ENCODE results near the gene TMEM43.
"Not testable (repeated sequence)": the region's sequence is repeated elsewhere in the genome, so short reads cannot be mapped to it uniquely, and the experiment has no call there.

Gene TMEM43, protein sequence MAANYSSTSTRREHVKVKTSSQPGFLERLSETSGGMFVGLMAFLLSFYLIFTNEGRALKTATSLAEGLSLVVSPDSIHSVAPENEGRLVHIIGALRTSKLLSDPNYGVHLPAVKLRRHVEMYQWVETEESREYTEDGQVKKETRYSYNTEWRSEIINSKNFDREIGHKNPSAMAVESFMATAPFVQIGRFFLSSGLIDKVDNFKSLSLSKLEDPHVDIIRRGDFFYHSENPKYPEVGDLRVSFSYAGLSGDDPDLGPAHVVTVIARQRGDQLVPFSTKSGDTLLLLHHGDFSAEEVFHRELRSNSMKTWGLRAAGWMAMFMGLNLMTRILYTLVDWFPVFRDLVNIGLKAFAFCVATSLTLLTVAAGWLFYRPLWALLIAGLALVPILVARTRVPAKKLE

GRCh38 chr3:14124615-14125192 is at the start of gene TMEM43, which contains the start of gene CHCHD4:
Gene TMEM43, plus strand, starts transcription at chr3:14125052. Its CDS starts 142 bp downstream, at chr3:14125194.
Gene CHCHD4, minus strand, starts transcription at chr3:14124870. Its CDS starts 194 bp downstream, at chr3:14124676.
- peak within 1 kb of the TSS; percentile 92 to 94 for H3K4me3 Mint-ChIP-seq
- H3K36me3 Mint-ChIP-seq, result peaks cover 42 to 51% of the 10 kb centered on the region in 2 donors
- peaks cover 0 to 3% of the 10 kb centered on the region in 2 donors for H3K9me3 Mint-ChIP-seq
- peaks cover 34 to 62% of the 10 kb centered on the region in 2 donors for H3K4me1 Mint-ChIP-seq
- peak; percentile 92 for ATAC-seq (replicated peaks)
- H3K27ac Mint-ChIP-seq, result peak within 1 kb of the TSS; percentile 96
- no peaks in the 10 kb centered on the region for H3K27me3 Mint-ChIP-seq
- DNase-seq, result peak; percentile 98

- DNase-seq; H3K27ac Mint-ChIP-seq; H3K4me1 Mint-ChIP-seq; H3K4me3 Mint-ChIP-seq; H3K36me3 Mint-ChIP-seq; ATAC-seq (replicated peaks): not testable (repeated sequence)
- Mint-ChIP-seq H3K27me3 (peaks cover 10 to 17% of the 10 kb centered on the region in 2 donors), H3K9me3 (peaks cover 0 to 16% of the 10 kb centered on the region in 2 donors)
These were observed 49.6 kb upstream of the TMEM43 start for GRCh38 chr3:14075233-14075632.

DNA sequence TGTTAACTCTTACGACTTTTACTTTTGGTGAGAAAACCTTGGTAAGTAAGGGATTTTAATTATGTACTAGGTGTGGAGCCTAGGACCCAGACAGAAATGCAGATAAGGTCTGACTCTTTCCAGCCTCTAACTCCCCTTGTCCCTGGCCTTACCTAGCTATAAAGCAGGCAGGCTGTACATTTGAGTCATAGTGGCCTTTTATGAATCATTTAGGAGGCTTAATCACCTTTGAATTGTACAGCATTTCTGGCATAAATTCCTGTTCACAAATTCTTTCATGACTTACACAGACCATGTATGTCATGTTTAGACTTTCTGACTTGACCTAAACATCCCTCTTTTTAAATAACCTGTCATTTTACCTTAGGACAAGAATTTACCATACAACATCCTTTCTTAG is 47.5 kb upstream of the TMEM43 start:
- H3K27me3 Mint-ChIP-seq, result peaks cover 12 to 14% of the 10 kb centered on the region in 2 donors

GRCh38 chr3:14082108-14082657 is 42.7 kb upstream of the TMEM43 start:
- H3K27me3 Mint-ChIP-seq, result peaks cover 13 to 20% of the 10 kb centered on the region in 2 donors
- peaks cover 5 to 10% of the 10 kb centered on the region in 2 donors for H3K9me3 Mint-ChIP-seq
- no peak overlapping the region for H3K27ac Mint-ChIP-seq
- no peak for ATAC-seq (replicated peaks)
- H3K4me3 Mint-ChIP-seq, result no peak overlapping the region
- no peak for DNase-seq
- no peaks in the 10 kb centered on the region for H3K36me3 Mint-ChIP-seq
- peaks cover 0 to 3% of the 10 kb centered on the region in 2 donors for H3K4me1 Mint-ChIP-seq

More for the DNA sequence above, 47.5 kb upstream of the TMEM43 start:
- Mint-ChIP-seq H3K4me1 (peaks cover 0 to 2% of the 10 kb centered on the region in 2 donors), H3K27ac (no peak overlapping the region), H3K9me3 (peaks cover 0 to 13% of the 10 kb centered on the region in 2 donors), H3K36me3 (no peaks in the 10 kb centered on the region), H3K4me3 (no peak overlapping the region)
- ATAC-seq (replicated peaks) (no peak), DNase-seq (no peak)

DNA sequence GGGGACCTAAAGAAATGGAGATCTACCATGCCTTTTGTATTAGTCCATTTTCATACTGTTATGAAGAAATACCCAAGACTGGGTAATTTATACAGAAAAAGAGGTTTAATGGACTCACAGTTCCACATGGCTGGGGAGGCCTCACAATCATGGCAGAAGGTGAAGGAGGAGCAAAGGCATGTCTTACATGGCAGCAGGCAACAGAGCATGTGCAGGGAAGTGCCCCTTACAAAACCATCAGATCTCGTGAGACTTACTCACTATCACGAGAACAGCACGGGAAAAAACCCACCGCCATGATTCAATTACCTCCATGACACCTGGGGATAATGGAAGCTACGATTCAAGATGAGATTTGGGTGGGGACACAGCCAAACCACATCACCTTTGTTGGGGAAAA is 37.4 kb upstream of the TMEM43 start:
- not testable (repeated sequence) for H3K4me1 Mint-ChIP-seq; H3K27ac Mint-ChIP-seq; H3K4me3 Mint-ChIP-seq; H3K36me3 Mint-ChIP-seq; ATAC-seq (replicated peaks); DNase-seq
- Mint-ChIP-seq H3K9me3 (peaks cover 9 to 13% of the 10 kb centered on the region in 2 donors), H3K27me3 (peaks cover 28 to 32% of the 10 kb centered on the region in 2 donors)

GRCh38 chr3:14091959-14092358 is 32.9 kb upstream of the TMEM43 start:
- not testable (repeated sequence) for H3K36me3 Mint-ChIP-seq; H3K27ac Mint-ChIP-seq; ATAC-seq (replicated peaks); H3K4me1 Mint-ChIP-seq; DNase-seq; H3K9me3 Mint-ChIP-seq; H3K4me3 Mint-ChIP-seq
- peaks cover 29 to 46% of the 10 kb centered on the region in 2 donors for H3K27me3 Mint-ChIP-seq

- Mint-ChIP-seq H3K36me3 (no peaks in the 10 kb centered on the region), H3K4me1 (no peaks in the 10 kb centered on the region), H3K27ac (no peak overlapping the region), H3K27me3 (peaks cover 26 to 45% of the 10 kb centered on the region in 2 donors), H3K4me3 (no peak overlapping the region), H3K9me3 (peaks cover 7 to 11% of the 10 kb centered on the region in 2 donors)
- DNase-seq, result no peak
- no peak for ATAC-seq (replicated peaks)
These were observed 32.4 kb upstream of the TMEM43 start for GRCh38 chr3:14092464-14092863.

DNA sequence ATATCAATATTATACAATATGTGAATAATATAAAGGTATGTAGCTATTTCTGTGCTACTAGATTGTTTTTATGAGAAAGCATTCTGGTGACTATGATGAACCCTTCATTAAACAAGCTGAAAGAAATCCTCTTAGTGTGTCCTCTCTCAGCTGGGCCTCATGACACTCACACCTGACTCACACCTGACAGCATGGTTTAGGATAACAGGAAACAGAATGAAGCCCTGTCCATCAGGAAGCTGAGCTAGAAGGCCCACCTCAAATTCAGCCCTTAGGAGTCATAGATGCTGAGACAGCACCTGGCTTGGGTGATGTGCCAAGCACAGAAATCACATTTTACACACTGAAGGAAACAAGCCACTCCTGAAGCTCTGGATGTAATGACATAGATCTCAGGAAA is 31.0 kb upstream of the TMEM43 start:
- Mint-ChIP-seq H3K4me3 (no peak overlapping the region), H3K9me3 (peaks cover 7 to 9% of the 10 kb centered on the region in 2 donors), H3K27me3 (peaks cover 29 to 43% of the 10 kb centered on the region in 2 donors), H3K4me1 (no peaks in the 10 kb centered on the region), H3K36me3 (peaks cover 0 to 4% of the 10 kb centered on the region in 2 donors), H3K27ac (no peak overlapping the region)
- DNase-seq (no peak), ATAC-seq (replicated peaks) (no peak)

DNA sequence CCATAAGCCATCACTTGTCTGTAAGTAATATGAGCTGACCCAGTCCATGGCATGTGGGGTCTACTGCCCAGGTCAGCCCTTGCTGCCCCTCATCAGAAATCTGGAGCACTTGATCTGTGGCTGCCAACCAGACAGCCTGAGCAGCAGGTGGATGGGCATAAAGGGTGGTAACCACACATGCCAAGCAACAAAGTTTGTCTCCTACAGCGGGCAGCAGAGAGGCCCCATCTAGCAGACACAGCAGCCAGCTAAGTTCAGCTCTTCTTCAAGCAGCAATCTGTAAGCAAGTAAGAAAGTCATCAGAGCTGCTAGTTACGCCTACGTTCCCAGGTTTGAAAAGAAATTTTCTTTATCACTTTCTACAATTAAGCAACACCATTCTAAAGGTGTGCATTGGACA is 28.1 kb upstream of the TMEM43 start:
- Mint-ChIP-seq H3K36me3 (peaks cover 0 to 4% of the 10 kb centered on the region in 2 donors), H3K9me3 (peaks cover 5 to 9% of the 10 kb centered on the region in 2 donors), H3K4me1 (no peaks in the 10 kb centered on the region), H3K27me3 (peaks cover 22 to 38% of the 10 kb centered on the region in 2 donors), H3K27ac (no peak overlapping the region), H3K4me3 (no peak overlapping the region)
- DNase-seq, result no peak
- no peak for ATAC-seq (replicated peaks)

- peaks cover 5 to 9% of the 10 kb centered on the region in 2 donors for H3K9me3 Mint-ChIP-seq
- no peak overlapping the region for H3K4me3 Mint-ChIP-seq
- no peak for DNase-seq
- no peaks in the 10 kb centered on the region for H3K4me1 Mint-ChIP-seq
- ATAC-seq (replicated peaks), result no peak
- H3K27ac Mint-ChIP-seq, result no peak overlapping the region
- peaks cover 22 to 34% of the 10 kb centered on the region in 2 donors for H3K27me3 Mint-ChIP-seq
- H3K36me3 Mint-ChIP-seq, result peaks cover 0 to 4% of the 10 kb centered on the region in 2 donors
These were observed 27.0 kb upstream of the TMEM43 start for GRCh38 chr3:14097616-14098391.

- not testable (repeated sequence) for H3K4me1 Mint-ChIP-seq; ATAC-seq (replicated peaks); H3K27ac Mint-ChIP-seq; H3K4me3 Mint-ChIP-seq; H3K27me3 Mint-ChIP-seq; DNase-seq; H3K9me3 Mint-ChIP-seq
- H3K36me3 Mint-ChIP-seq, result peaks cover 18 to 36% of the 10 kb centered on the region in 2 donors
These were observed 15.0 kb upstream of the TMEM43 start for GRCh38 chr3:14109821-14110220.

DNA sequence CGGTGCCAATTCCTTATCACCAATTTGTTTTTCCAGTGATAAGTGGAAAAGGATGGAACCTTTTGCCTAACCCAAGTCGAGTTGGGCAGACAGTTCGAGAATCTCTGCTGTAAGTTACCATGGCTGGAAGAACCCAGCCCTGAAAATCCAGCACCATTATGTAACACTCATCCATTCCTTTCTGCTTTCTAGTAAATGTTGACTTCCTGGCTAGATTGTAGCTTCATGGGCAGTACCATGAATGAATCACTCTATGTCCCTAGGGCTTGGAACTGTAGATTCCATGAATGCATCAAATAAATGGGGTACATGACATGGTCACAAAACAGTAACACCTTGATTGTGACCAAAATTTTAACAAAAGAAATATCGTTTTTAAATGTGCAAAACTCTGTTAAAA is 14.2 kb upstream of the TMEM43 start:
- H3K9me3 Mint-ChIP-seq, result no peaks in the 10 kb centered on the region
- peaks cover 18 to 39% of the 10 kb centered on the region in 2 donors for H3K36me3 Mint-ChIP-seq
- H3K27ac Mint-ChIP-seq, result no peak overlapping the region
- H3K27me3 Mint-ChIP-seq, result no peaks in the 10 kb centered on the region
- ATAC-seq (replicated peaks) (no peak), DNase-seq (no peak)
- H3K4me3 Mint-ChIP-seq, result no peak overlapping the region
- peaks cover 0 to 1% of the 10 kb centered on the region in 2 donors for H3K4me1 Mint-ChIP-seq

- no peak overlapping the region for H3K27ac Mint-ChIP-seq
- peaks cover 18 to 48% of the 10 kb centered on the region in 2 donors for H3K36me3 Mint-ChIP-seq
- no peak overlapping the region for H3K4me3 Mint-ChIP-seq
- no peak for DNase-seq
- H3K27me3 Mint-ChIP-seq, result no peaks in the 10 kb centered on the region
- no peaks in the 10 kb centered on the region for H3K9me3 Mint-ChIP-seq
- no peak for ATAC-seq (replicated peaks)
- peaks cover 0 to 1% of the 10 kb centered on the region in 2 donors for H3K4me1 Mint-ChIP-seq
These were observed 10.8 kb upstream of the TMEM43 start for GRCh38 chr3:14113965-14114635.
